BLaER1 (cell line): ENCODE results near the gene HSD17B12.

ENCODE experiments used
- H3K27ac ChIP-seq: shearing (Covaris generic); formaldehyde crosslinking; 2 replicates; pipeline ENCODE4 v1.8.1; 2022
- H3K27me3 ChIP-seq: shearing (Covaris generic); formaldehyde crosslinking; 2 replicates; pipeline ENCODE4 v1.8.1; 2022
- H3K36me3 ChIP-seq: shearing (Covaris generic); formaldehyde crosslinking; 2 replicates; pipeline ENCODE4 v1.8.1; 2022
- H3K4me1 ChIP-seq: shearing (Covaris generic); formaldehyde crosslinking; 2 replicates; pipeline ENCODE4 v1.8.1; 2022
- H3K4me2 ChIP-seq: shearing (Covaris generic); formaldehyde crosslinking; 2 replicates; pipeline ENCODE4 v1.8.1; 2022
- H3K4me3 ChIP-seq: shearing (Covaris generic); formaldehyde crosslinking; 2 replicates; pipeline ENCODE4 v1.8.1; 2022
- H3K9ac ChIP-seq: shearing (Covaris generic); formaldehyde crosslinking; 2 replicates; pipeline ENCODE4 v1.8.1; 2022
- H3K9me3 ChIP-seq: shearing (Covaris generic); formaldehyde crosslinking; 2 replicates; pipeline ENCODE4 v1.8.1; 2022
- H4K20me1 ChIP-seq: shearing (Covaris generic); formaldehyde crosslinking; 2 replicates; pipeline ENCODE4 v1.8.1; 2022
- Cebpa-rat ChIP-seq: shearing (Covaris generic); IDR thresholded peaks from 2 replicates; pipeline ENCODE4 v1.8.1; 2022

Gene HSD17B12

DNA sequence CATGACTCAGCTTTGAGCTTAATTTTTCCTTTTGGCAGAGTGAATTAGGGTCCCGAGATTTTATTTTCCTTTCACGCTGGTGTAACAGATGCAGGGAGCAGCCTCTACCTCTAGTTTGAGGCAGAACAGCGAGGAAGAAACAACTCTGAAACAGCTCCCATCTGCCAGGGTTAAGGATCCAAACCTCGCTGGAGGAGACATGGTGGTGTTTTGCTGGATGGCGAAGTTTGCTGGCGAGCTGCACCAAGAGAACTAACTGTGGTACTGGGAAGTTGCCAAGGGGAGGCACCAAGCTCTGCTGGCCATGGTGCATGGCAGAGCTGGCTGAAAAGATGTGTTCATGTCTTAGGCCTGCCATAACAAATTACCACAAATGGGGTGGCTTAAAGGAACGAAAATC, 192.5 kb downstream of the HSD17B12 start:
- no peaks in the 10 kb centered on the region for H3K9me3 ChIP-seq
- no peaks in the 10 kb centered on the region for H4K20me1 ChIP-seq
- no peak overlapping the region for H3K9ac ChIP-seq
- H3K36me3 ChIP-seq: no peaks in the 10 kb centered on the region
- TF ChIP-seq Cebpa-rat: no peak
- peaks cover 15% of the 10 kb centered on the region for H3K4me1 ChIP-seq
- no peaks in the 10 kb centered on the region for H3K27me3 ChIP-seq
- no peak overlapping the region for H3K4me2 ChIP-seq
- H3K4me3 ChIP-seq: no peak overlapping the region
- H3K27ac ChIP-seq: no peak overlapping the region

DNA sequence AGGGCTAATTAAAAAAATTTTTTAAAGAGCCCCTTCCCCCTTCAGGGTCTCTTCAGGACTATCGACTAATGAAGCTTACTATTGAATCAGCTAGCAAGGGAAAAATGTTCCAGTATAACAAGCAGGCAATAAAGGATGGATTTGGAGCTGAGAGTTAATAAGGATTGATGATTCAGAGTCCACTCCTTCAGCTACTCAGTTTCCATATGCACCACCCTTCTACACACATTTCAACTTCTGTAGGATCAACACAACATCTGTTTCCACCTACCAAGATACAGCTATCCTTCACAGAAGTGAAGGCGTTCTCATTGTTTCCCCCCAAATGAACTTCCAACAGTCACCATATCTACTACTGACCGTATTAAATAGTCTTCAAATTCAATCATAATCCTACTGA, 193.5 kb downstream of the HSD17B12 start:
- H3K9ac ChIP-seq: no peak overlapping the region
- H3K4me3 ChIP-seq: no peak overlapping the region
- no peak overlapping the region for H3K4me2 ChIP-seq
- H3K27me3 ChIP-seq: no peaks in the 10 kb centered on the region
- TF ChIP-seq Cebpa-rat: no peak
- no peaks in the 10 kb centered on the region for H4K20me1 ChIP-seq
- H3K27ac ChIP-seq: no peak overlapping the region
- no peaks in the 10 kb centered on the region for H3K9me3 ChIP-seq
- H3K36me3 ChIP-seq: no peaks in the 10 kb centered on the region
- H3K4me1 ChIP-seq: peaks cover 9% of the 10 kb centered on the region

DNA sequence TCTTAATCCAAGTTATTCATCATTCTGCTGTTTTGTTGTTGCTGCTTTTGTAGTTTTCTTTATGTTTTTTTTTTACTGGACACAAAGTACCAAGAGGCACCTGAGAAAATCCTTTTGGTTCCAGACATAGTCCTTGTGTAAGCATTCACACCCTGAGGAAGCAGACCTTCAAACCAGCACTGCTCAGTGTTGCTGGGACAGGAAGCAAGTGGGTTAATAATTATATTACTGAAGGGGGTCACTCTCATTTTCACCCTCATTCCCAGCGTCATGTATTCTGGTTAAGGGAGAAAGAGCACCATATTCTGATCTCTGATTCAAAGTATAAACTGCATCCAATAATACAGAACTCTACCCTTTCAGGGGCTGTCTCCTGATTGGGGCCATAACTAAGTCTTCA, 194.2 kb downstream of the HSD17B12 start:
- Histone ChIP-seq H3K4me2 (no peak overlapping the region), H3K9me3 (no peaks in the 10 kb centered on the region), H3K9ac (no peak overlapping the region), H3K36me3 (no peaks in the 10 kb centered on the region), H3K27me3 (no peaks in the 10 kb centered on the region), H3K4me3 (no peak overlapping the region), H3K27ac (no peak overlapping the region), H3K4me1 (0 out of 2 replicates have a peak, but pooled peaks cover 4% of the 10 kb centered on the region), H4K20me1 (no peaks in the 10 kb centered on the region)
- no peak for TF ChIP-seq Cebpa-rat

DNA sequence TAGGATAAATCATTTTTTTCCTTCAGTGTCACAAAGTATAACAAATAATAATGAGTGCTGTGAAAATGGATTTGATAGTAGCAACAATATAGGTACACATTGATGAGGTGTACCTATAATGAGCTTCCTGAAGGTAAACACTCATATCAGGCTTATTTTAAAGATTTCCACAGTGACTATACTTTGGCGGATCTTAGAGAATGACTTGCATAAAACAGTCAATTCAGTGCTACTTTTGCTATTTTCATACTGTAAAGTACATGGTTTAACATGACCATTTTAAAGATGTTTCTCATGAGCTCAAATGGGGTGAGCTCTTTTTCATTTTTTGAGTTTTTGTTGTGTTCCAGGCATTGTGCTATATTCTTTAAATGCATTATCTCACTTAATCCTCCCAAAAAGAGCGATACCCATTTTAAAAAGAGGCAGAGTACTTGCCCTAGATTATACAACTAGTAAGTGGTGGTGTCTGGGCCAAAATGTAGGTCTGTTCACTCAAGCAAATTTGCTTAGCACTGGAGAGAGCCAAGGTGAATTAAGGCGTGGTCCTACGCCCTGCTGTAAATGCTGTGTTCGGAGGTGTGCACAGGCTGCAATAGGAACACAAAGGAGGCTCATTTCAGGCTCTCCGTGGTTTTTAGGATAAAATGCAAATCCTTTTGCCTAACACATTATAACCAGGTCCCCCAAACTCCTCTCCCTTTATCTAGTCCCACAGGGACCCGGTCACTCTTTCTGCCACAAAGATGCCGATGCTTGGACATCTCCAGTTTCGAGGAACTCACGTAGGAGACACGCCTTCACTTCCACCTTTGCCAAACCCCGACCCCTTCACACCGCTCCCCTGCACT, 199.5 kb downstream of the HSD17B12 start:
- H3K9me3 ChIP-seq: peaks cover 14% of the 10 kb centered on the region
- peak overlapping the region; percentile 72 for H3K4me3 ChIP-seq
- H3K27ac ChIP-seq: 0 out of 2 replicates have a peak overlapping the region, but pooled peaks have one; percentile 4
- no peak for TF ChIP-seq Cebpa-rat
- no peak overlapping the region for H3K9ac ChIP-seq
- no peaks in the 10 kb centered on the region; the same call in 1 of the 2 replicates for H3K27me3 ChIP-seq
- H3K4me2 ChIP-seq: peak overlapping the region; percentile 76
- H3K36me3 ChIP-seq: peaks cover 14% of the 10 kb centered on the region
- no peaks in the 10 kb centered on the region for H4K20me1 ChIP-seq
- H3K4me1 ChIP-seq: peaks cover 13% of the 10 kb centered on the region

DNA sequence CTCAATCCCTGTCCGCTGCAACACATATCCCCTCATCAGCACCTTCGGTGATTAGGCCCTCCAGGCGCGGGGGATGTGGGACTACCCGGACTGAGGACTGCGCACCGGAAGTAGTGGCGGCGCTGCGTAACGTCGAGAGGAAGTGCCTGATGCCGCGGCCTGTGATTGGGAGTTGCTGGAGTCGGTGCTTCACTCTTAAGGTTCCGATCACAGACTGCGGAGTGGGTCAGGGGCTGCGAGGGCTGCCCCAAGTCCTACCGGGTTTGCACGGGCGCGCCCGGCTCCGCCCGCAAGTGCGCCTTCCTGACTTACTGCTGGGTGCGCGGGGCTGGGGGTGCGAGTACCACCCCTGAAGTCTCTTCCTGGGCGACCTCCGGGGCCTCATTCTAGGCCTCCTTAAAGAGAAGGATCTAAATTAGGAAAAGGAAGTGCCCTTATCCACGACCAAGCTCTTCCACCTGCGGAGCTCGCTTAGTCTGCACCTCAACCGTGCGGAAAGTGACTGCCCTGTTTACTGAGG, 200.2 kb downstream of the HSD17B12 start, which contains the start of gene ALKBH3:
TSS of gene ALKBH3 (plus strand) at position 192 of the 520 bp plus-strand sequence. CDS start 1,822 bp downstream, outside the sequence.
- peak within 1 kb of the TSS; percentile 57; the same call in 1 of the 2 replicates for H3K27ac ChIP-seq
- no peak for TF ChIP-seq Cebpa-rat
- peak within 1 kb of the TSS; percentile 73 for H3K9ac ChIP-seq
- H3K36me3 ChIP-seq: peaks cover 19% of the 10 kb centered on the region
- H3K4me1 ChIP-seq: peaks cover 13% of the 10 kb centered on the region
- no peaks in the 10 kb centered on the region for H4K20me1 ChIP-seq
- peak within 1 kb of the TSS; percentile 76 for H3K4me2 ChIP-seq
- H3K27me3 ChIP-seq: no peaks in the 10 kb centered on the region; the same call in 1 of the 2 replicates
- peaks cover 14% of the 10 kb centered on the region for H3K9me3 ChIP-seq
- peak within 1 kb of the TSS; percentile 72 for H3K4me3 ChIP-seq

DNA sequence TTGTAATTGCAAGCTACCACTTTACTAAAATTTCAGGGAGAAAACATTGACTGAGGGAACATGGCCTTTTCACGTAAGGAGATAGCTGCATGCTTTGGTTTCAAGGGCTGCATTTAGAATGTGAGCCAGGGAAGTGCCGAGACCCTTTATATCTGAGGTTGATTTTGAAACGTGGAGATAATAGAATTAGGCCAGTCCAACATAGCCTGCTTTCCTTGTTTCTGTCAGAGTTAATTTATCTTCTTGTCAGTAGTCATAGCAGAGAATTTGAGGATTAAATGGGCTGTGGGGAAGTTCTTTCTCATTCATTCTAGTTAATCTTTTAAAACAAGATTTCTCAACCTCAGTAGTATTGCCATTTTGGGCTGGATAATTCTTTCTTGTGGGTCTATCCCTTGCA, 212.3 kb downstream of the HSD17B12 start:
- H3K9me3 ChIP-seq: no peaks in the 10 kb centered on the region
- H3K27me3 ChIP-seq: no peaks in the 10 kb centered on the region
- TF ChIP-seq Cebpa-rat: no peak
- H3K27ac ChIP-seq: no peak overlapping the region
- no peak overlapping the region for H3K4me3 ChIP-seq
- H4K20me1 ChIP-seq: no peaks in the 10 kb centered on the region
- H3K4me2 ChIP-seq: no peak overlapping the region
- H3K4me1 ChIP-seq: no peaks in the 10 kb centered on the region
- peaks cover 48% of the 10 kb centered on the region for H3K36me3 ChIP-seq
- no peak overlapping the region for H3K9ac ChIP-seq

DNA sequence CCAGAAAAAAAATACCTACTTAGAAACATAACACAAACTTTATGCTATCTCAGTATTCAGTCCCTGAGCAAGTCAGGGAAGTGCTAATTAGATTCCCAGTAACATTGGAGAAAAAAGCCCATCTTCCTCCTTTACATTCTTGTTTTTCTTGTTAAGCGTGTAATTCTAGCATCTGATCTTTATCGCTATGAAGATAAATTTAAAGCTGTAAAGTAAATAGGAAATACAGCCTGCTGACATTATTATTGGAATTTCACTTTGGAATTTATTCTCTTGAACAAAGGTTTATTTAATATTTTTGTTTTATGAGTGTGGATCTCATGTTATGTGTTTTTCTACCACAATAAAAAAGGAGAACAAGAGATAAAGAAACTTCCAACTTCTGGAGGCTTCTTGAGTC, 214.0 kb downstream of the HSD17B12 start:
- Histone ChIP-seq H3K4me1 (no peaks in the 10 kb centered on the region), H3K27ac (no peak overlapping the region), H3K9me3 (no peaks in the 10 kb centered on the region), H3K9ac (no peak overlapping the region), H3K27me3 (no peaks in the 10 kb centered on the region), H3K4me2 (no peak overlapping the region), H4K20me1 (no peaks in the 10 kb centered on the region), H3K4me3 (no peak overlapping the region), H3K36me3 (peaks cover 57% of the 10 kb centered on the region)
- no peak for TF ChIP-seq Cebpa-rat

DNA sequence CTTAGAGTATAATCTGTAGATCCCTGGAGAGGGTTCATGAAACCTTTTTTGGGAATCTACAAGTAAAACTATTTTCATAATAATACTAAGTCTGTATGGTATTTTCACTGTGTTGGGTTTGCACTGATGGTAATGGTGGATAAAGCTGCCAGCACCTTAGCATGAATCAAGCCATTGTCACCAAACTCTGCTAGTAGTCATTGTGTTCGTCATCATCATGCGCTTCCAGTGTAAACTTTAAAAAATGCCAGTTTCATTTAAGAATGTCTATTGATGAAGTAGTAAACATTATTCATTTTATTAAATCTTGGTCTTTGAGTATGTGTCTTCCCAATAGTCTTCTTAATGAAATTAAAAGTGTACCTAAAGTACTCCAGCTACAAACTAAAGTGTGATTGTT, 215.1 kb downstream of the HSD17B12 start:
- TF ChIP-seq Cebpa-rat: no peak
- Histone ChIP-seq H3K36me3 (peaks cover 51% of the 10 kb centered on the region), H3K27ac (no peak overlapping the region)

DNA sequence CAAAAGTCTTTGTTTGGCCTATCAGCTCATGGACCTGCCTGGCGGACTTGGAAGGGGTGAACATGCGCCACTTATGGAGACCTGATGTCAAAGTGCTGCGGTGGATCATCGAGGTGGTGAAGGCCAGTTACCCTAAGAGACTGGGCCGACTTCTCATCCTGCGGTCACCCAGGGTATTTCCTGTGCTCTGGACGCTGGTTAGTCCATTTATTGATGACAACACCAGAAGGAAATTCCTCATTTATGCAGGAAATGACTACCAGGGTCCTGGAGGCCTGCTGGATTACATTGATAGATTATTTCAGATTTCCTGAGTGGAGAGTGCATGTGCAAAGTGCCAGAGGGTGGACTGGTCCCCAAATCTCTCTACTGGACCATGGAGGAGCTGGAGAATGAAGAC, 218.0 kb downstream of the HSD17B12 start:
- Histone ChIP-seq H3K4me2 (no peak overlapping the region), H3K36me3 (peaks cover 50% of the 10 kb centered on the region)

More for the DNA sequence above, 215.1 kb downstream of the HSD17B12 start:
- H4K20me1 ChIP-seq: no peaks in the 10 kb centered on the region
- no peak overlapping the region for H3K9ac ChIP-seq
- no peak overlapping the region for H3K4me3 ChIP-seq
- H3K9me3 ChIP-seq: no peaks in the 10 kb centered on the region
- no peaks in the 10 kb centered on the region for H3K27me3 ChIP-seq
- H3K4me1 ChIP-seq: no peaks in the 10 kb centered on the region
- H3K4me2 ChIP-seq: no peak overlapping the region

DNA sequence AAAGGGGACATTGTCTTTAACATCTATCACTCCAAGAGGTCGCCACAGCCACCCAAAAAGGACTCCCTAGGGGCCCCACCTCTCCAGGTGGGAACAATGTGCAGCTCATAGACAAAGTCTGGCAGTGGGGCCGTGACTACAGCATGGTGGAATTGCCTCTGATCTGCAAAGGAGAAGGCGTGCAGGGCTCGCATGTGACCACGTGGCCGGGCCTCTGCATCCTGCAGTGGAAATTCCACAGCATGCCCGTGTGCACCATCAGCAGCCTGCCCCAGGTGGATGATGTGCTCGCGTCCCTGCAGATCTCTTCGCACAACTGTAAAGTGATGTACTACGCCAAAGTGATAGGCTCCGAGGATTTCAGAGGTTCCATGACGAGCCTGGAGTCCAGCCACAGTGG, 218.6 kb downstream of the HSD17B12 start:
- TF ChIP-seq Cebpa-rat: no peak
- Histone ChIP-seq H3K4me1 (no peaks in the 10 kb centered on the region), H3K27ac (no peak overlapping the region), H4K20me1 (no peaks in the 10 kb centered on the region), H3K9me3 (no peaks in the 10 kb centered on the region), H3K36me3 (peaks cover 50% of the 10 kb centered on the region), H3K4me3 (no peak overlapping the region), H3K27me3 (no peaks in the 10 kb centered on the region), H3K9ac (no peak overlapping the region), H3K4me2 (no peak overlapping the region)

More for the DNA sequence above, 218.0 kb downstream of the HSD17B12 start:
- no peak overlapping the region for H3K4me3 ChIP-seq
- no peaks in the 10 kb centered on the region for H3K4me1 ChIP-seq
- H3K9ac ChIP-seq: no peak overlapping the region
- no peak overlapping the region for H3K27ac ChIP-seq
- no peaks in the 10 kb centered on the region for H3K27me3 ChIP-seq
- no peak for TF ChIP-seq Cebpa-rat
- H3K9me3 ChIP-seq: no peaks in the 10 kb centered on the region
- H4K20me1 ChIP-seq: no peaks in the 10 kb centered on the region
